WTC11 (cell line): ENCODE data around the gene DLL1. TPM values are rescaled to one million over a fixed set of nuclear protein-coding genes. Genes with fewer than 3 reads are reported as not detected.

ENCODE experiments used
- ATAC-seq: fragments of 200-7000 bp; cut with Tn5 transposase; 2 replicates; pipeline ENCODE4 v1.10.0; 2021; ENCODE audit warnings: mild to moderate bottlenecking, moderate library complexity
- CTCF ChIA-PET: fragments of 300-600 bp; sonication (Branson Sonifier 250); formaldehyde crosslinking; loops from one replicate; lab custom pipeline; 2021; ENCODE audit warnings: antibody characterized with exemption; lab: Charles Lee
- POLR2A ChIA-PET: fragments of 350-600 bp; sonication (Branson Sonifier 250); formaldehyde crosslinking; loops from one replicate; lab custom pipeline; 2021; ENCODE audit warnings: antibody characterized with exemption; lab: Charles Lee
- DNase-seq: peaks from one replicate; pipeline ENCODE4 v3.0.0; 2021; ENCODE audit warnings: low spot score
- H3K27ac Mint-ChIP-seq: 2 replicates; pipeline ENCODE4 v1.8.0; 2021; ENCODE audit warnings: mixed read lengths
- H3K27me3 Mint-ChIP-seq: 2 replicates; pipeline ENCODE4 v1.8.0; 2021; ENCODE audit warnings: low read depth, mild to moderate bottlenecking, moderate library complexity, mixed read lengths
- H3K36me3 Mint-ChIP-seq: 2 replicates; pipeline ENCODE4 v1.8.0; 2021; ENCODE audit warnings: mixed read lengths
- H3K4me1 Mint-ChIP-seq: 2 replicates; pipeline ENCODE4 v1.8.0; 2022; ENCODE audit warnings: mixed read lengths
- H3K4me3 Mint-ChIP-seq: 2 replicates; pipeline ENCODE4 v1.8.0; 2021; ENCODE audit warnings: mild to moderate bottlenecking, moderate library complexity, mixed read lengths
- H3K9me3 Mint-ChIP-seq: 2 replicates; pipeline ENCODE4 v1.8.0; 2021; ENCODE audit warnings: mixed read lengths
- AR ChIP-seq: fragments of 250-450 bp; sonication (Bioruptor Pico); IDR thresholded peaks from 2 replicates; pipeline ENCODE4 v1.9.0; 2021; ENCODE audit warnings: mild to moderate bottlenecking
- ARID4B ChIP-seq: sonication (generic); formaldehyde crosslinking; IDR thresholded peaks from 2 replicates; pipeline ENCODE4 v1.8.0; 2023; ENCODE audit warnings: missing genetic modification reagents, mild to moderate bottlenecking, borderline replicate concordance
- CREM ChIP-seq: sonication (generic); formaldehyde crosslinking; IDR thresholded peaks from 2 replicates; pipeline ENCODE4 v1.8.1; 2022; ENCODE audit warnings: mild to moderate bottlenecking, missing genetic modification reagents, moderate library complexity
- E2F1 ChIP-seq: sonication (generic); formaldehyde crosslinking; IDR thresholded peaks from 2 replicates; pipeline ENCODE4 v1.8.0; 2022; ENCODE audit warnings: mild to moderate bottlenecking, missing genetic modification reagents
- ERG ChIP-seq: fragments of 250-450 bp; sonication (Bioruptor Pico); IDR thresholded peaks from 2 replicates; pipeline ENCODE4 v1.8.0; 2021; ENCODE audit warnings: mild to moderate bottlenecking
- FOXK1 ChIP-seq: sonication (generic); formaldehyde crosslinking; IDR thresholded peaks from 2 replicates; pipeline ENCODE4 v1.8.0; 2022; ENCODE audit warnings: mild to moderate bottlenecking, moderate library complexity, missing genetic modification reagents
- GTF2I ChIP-seq: fragments of 250-450 bp; sonication (Bioruptor Pico); conservative IDR thresholded peaks from 2 replicates; pipeline ENCODE4 v1.4.0; 2021; ENCODE audit warnings: mild to moderate bottlenecking
- HMGA2 ChIP-seq: fragments of 250-450 bp; sonication (Bioruptor Pico); IDR thresholded peaks from 2 replicates; pipeline ENCODE4 v1.4.0; 2021; ENCODE audit warnings: mild to moderate bottlenecking, moderate library complexity
- JUN ChIP-seq: sonication (generic); formaldehyde crosslinking; IDR thresholded peaks from 2 replicates; pipeline ENCODE4 v1.8.0; 2023; ENCODE audit warnings: mild to moderate bottlenecking, missing genetic modification reagents
- NR1H2 ChIP-seq: sonication (generic); formaldehyde crosslinking; IDR thresholded peaks from 2 replicates; pipeline ENCODE4 v1.9.0; 2021; ENCODE audit warnings: mild to moderate bottlenecking, moderate library complexity, missing genetic modification reagents
- PRDM15 ChIP-seq: sonication (generic); formaldehyde crosslinking; IDR thresholded peaks from 2 replicates; pipeline ENCODE4 v1.8.0; 2022; ENCODE audit warnings: missing genetic modification reagents
- PREB ChIP-seq: sonication (generic); formaldehyde crosslinking; IDR thresholded peaks from 2 replicates; pipeline ENCODE4 v1.8.1; 2022; ENCODE audit warnings: mild to moderate bottlenecking, missing genetic modification reagents, moderate library complexity, borderline replicate concordance
- USF2 ChIP-seq: sonication (generic); formaldehyde crosslinking; IDR thresholded peaks from 2 replicates; pipeline ENCODE4 v1.8.1; 2023; ENCODE audit warnings: mild to moderate bottlenecking, missing genetic modification reagents, moderate library complexity
- ZNF138 ChIP-seq: sonication (generic); formaldehyde crosslinking; conservative IDR thresholded peaks from 2 replicates; pipeline ENCODE4 v1.8.1; 2022; ENCODE audit warnings: mild to moderate bottlenecking, moderate library complexity, missing genetic modification reagents
- ZNF219 ChIP-seq: sonication (generic); formaldehyde crosslinking; IDR thresholded peaks from 2 replicates; pipeline ENCODE4 v1.8.0; 2023; ENCODE audit warnings: missing genetic modification reagents, mild to moderate bottlenecking, borderline replicate concordance
- ZNF423 ChIP-seq: fragments of 250-450 bp; sonication (Bioruptor Pico); IDR thresholded peaks from 2 replicates; pipeline ENCODE4 v2.1.2; 2022; ENCODE audit warnings: mild to moderate bottlenecking, moderate library complexity
- ZNF671 ChIP-seq: fragments of 250-450 bp; sonication (Bioruptor Pico); IDR thresholded peaks from 2 replicates; pipeline ENCODE4 v1.8.0; 2021; ENCODE audit warnings: mild to moderate bottlenecking
- total RNA-seq: library from RNA; stranded (reverse); gene quantifications from 3 replicates; pipeline ENCODE4 v1.2.3, GENCODE V29; 2021

DLL1 gene
- total RNA-seq, 1 experiment from 2014 or later: 25.3 TPM

GRCh38 chr6:170273191-170273590 lies 17.7 kb downstream of the DLL1 start:
- ATAC-seq: no peak
- TF ChIP-seq AR (CRISPR knock-in tag) (no peak), PREB (CRISPR knock-in tag) (no peak), PRDM15 (CRISPR knock-in tag) (no peak), CREM (CRISPR knock-in tag) (no peak), NR1H2 (CRISPR knock-in tag) (no peak), E2F1 (no peak)
- H3K27me3 Mint-ChIP-seq: no peaks in the 10 kb centered on the region; the same call in 1 of the 2 replicates
- H3K36me3 Mint-ChIP-seq: no peaks in the 10 kb centered on the region
- no peak overlapping the region for H3K4me3 Mint-ChIP-seq
- no peak for DNase-seq
- no peaks in the 10 kb centered on the region for H3K9me3 Mint-ChIP-seq
- POLR2A ChIA-PET: no interaction called here
- CTCF ChIA-PET: no interaction called here
- H3K4me1 Mint-ChIP-seq: peaks cover 8% of the 10 kb centered on the region
- H3K27ac Mint-ChIP-seq: no peak overlapping the region

- ChIA-PET CTCF (no interaction called here), POLR2A (no interaction called here)
- no peak overlapping the region for H3K27ac Mint-ChIP-seq
- no peak for TF ChIP-seq ARID4B (CRISPR knock-in tag)
- no peak for TF ChIP-seq ERG (CRISPR knock-in tag)
- TF ChIP-seq ZNF219 (CRISPR knock-in tag): no peak
- TF ChIP-seq JUN (CRISPR knock-in tag): no peak
- TF ChIP-seq HMGA2 (CRISPR knock-in tag): no peak
- TF ChIP-seq ZNF138 (CRISPR knock-in tag): no peak
- TF ChIP-seq GTF2I (CRISPR knock-in tag): no peak
- TF ChIP-seq FOXK1 (CRISPR knock-in tag): no peak
- no peak for TF ChIP-seq USF2 (CRISPR knock-in tag)
- no peak for TF ChIP-seq ZNF423 (CRISPR knock-in tag)
- no peak for TF ChIP-seq ZNF671 (CRISPR knock-in tag)
- TF ChIP-seq E2F1: no peak
These were observed 18.4 kb downstream of the DLL1 start for GRCh38 chr6:170272341-170273065.

More at GRCh38 chr6:170272341-170273065, 18.4 kb downstream of the DLL1 start:
- Mint-ChIP-seq H3K36me3 (no peaks in the 10 kb centered on the region), H3K9me3 (no peaks in the 10 kb centered on the region), H3K27me3 (no peaks in the 10 kb centered on the region), H3K4me1 (peaks cover 9% of the 10 kb centered on the region), H3K4me3 (no peak overlapping the region)
- DNase-seq (no peak), ATAC-seq (no peak)
